ENCODE measurements around the gene GRID1.

GRID1 gene

GRCh38 chr10:86291616-86292340 is 74.8 kb downstream of the GRID1 start:
- no peaks in the 10 kb centered on the region for H3K9me3 ChIP-seq (ENCODE audit: control insufficient read depth, insufficient read depth, low read depth, low read length)
- no peak overlapping the region for H3K27ac ChIP-seq (ENCODE audit: extremely low read depth, low read depth, low read length)
- H3K4me1 ChIP-seq (ENCODE audit: control insufficient read depth, insufficient read depth, low read length): no peaks in the 10 kb centered on the region
- TF ChIP-seq ZBTB17 (tag by site-specific recombination; IDR thresholded peaks at IDR 0.05) (no peak), EGR2 (tag by site-specific recombination; IDR thresholded peaks at IDR 0.05; ENCODE audit: low read depth) (peak; percentile 4; the same call in 1 of the 2 replicates)
- CTCF ChIA-PET: no interaction called here
- no peaks in the 10 kb centered on the region for H3K36me3 ChIP-seq (ENCODE audit: control insufficient read depth in 2 of 2, insufficient read depth in 1 of 2, low read length in 2 of 2)
- POLR2A ChIA-PET: no interaction called here
- H3K4me3 ChIP-seq (ENCODE audit: low read depth, low read length): no peak overlapping the region

DNA sequence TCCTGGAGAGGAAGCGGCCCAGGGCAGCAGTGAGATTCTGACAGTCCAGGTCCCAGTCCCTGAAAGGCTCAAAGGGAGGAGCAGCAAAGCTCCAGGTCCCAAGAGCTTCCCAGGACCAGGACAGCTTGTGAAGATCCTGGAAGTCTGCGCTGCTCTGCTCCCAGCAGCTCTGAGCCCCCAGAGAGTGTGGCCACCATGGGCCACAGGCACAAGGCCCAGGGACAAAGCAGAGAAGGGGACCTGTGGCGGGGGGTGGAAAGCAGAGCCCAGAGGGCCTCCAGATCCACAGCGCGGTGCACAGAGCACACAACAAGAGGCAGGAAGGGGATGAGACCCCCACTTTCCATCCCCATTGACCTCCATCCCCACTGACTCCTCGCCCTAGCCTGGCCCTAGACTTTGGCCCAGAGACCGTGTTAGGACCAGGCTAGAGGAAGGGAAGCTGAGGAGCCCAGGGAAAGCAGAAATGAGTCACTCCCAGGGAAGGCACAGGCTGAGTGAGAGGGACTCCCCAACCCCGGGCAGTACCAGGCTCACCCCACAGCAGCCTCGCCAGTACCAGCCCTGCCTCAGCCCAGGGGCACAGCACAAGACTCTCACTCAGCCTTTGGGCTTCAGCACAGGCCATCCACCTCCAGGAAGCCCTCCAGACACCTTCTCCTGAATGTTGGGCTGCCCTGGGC is 75.5 kb downstream of the GRID1 start:
- TF ChIP-seq KLF8 (tag by site-specific recombination; IDR thresholded peaks at IDR 0.05): no peak
- TF ChIP-seq ZBTB8A (tag by site-specific recombination; IDR thresholded peaks at IDR 0.05): no peak
- Histone ChIP-seq H3K9me3 (ENCODE audit: control insufficient read depth, insufficient read depth, low read depth, low read length) (no peaks in the 10 kb centered on the region), H3K4me1 (ENCODE audit: control insufficient read depth, insufficient read depth, low read length) (no peaks in the 10 kb centered on the region), H3K4me3 (ENCODE audit: low read depth, low read length) (no peak overlapping the region), H3K27ac (ENCODE audit: extremely low read depth, low read depth, low read length) (no peak overlapping the region), H3K36me3 (ENCODE audit: control insufficient read depth in 2 of 2, insufficient read depth in 1 of 2, low read length in 2 of 2) (no peaks in the 10 kb centered on the region)
- POLR2A ChIA-PET: no interaction called here
- CTCF ChIA-PET: no interaction called here

DNA sequence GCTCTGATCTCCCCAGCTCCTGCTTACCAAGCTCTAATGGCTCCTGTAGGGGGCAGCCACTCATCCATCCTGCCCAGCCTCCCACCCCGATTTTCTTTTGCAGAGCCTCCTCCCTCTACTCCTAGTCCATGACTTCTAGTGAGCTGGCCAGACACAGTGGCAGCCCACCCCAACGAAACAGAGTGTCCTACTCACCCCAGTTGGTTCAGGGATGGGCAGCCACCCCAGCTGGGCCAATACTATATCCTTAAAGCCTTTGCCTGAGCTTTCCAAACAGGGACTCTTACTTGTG is 77.1 kb downstream of the GRID1 start:
- Histone ChIP-seq H3K27ac (ENCODE audit: extremely low read depth, low read depth, low read length) (no peak overlapping the region), H3K4me1 (ENCODE audit: control insufficient read depth, insufficient read depth, low read length) (no peaks in the 10 kb centered on the region), H3K4me3 (ENCODE audit: low read depth, low read length) (no peak overlapping the region), H3K36me3 (ENCODE audit: control insufficient read depth in 2 of 2, insufficient read depth in 1 of 2, low read length in 2 of 2) (no peaks in the 10 kb centered on the region), H3K9me3 (ENCODE audit: control insufficient read depth, insufficient read depth, low read depth, low read length) (no peaks in the 10 kb centered on the region)
- ChIA-PET CTCF (no interaction called here), POLR2A (no interaction called here)
- TF ChIP-seq MEIS1 (CRISPR knock-in tag; IDR thresholded peaks at IDR 0.05; ENCODE audit: borderline replicate concordance): no peak
- no peak for TF ChIP-seq ZSCAN23 (tag by site-specific recombination; IDR thresholded peaks at IDR 0.05)
- TF ChIP-seq ZFP41 (tag by site-specific recombination; IDR thresholded peaks at IDR 0.05; ENCODE audit: borderline replicate concordance): no peak
- TF ChIP-seq ZNF555 (tag by site-specific recombination; conservative IDR thresholded peaks at IDR 0.05): no peak
- TF ChIP-seq ZBTB21 (tag by site-specific recombination; IDR thresholded peaks at IDR 0.05): no peak
- TF ChIP-seq, protein P1, sequence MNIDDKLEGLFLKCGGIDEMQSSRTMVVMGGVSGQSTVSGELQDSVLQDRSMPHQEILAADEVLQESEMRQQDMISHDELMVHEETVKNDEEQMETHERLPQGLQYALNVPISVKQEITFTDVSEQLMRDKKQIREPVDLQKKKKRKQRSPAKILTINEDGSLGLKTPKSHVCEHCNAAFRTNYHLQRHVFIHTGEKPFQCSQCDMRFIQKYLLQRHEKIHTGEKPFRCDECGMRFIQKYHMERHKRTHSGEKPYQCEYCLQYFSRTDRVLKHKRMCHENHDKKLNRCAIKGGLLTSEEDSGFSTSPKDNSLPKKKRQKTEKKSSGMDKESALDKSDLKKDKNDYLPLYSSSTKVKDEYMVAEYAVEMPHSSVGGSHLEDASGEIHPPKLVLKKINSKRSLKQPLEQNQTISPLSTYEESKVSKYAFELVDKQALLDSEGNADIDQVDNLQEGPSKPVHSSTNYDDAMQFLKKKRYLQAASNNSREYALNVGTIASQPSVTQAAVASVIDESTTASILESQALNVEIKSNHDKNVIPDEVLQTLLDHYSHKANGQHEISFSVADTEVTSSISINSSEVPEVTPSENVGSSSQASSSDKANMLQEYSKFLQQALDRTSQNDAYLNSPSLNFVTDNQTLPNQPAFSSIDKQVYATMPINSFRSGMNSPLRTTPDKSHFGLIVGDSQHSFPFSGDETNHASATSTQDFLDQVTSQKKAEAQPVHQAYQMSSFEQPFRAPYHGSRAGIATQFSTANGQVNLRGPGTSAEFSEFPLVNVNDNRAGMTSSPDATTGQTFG (tag by site-specific recombination; IDR thresholded peaks at IDR 0.05; ENCODE audit: borderline replicate concordance): no peak
- TF ChIP-seq ZFP69B (tag by site-specific recombination; IDR thresholded peaks at IDR 0.05): no peak
- TF ChIP-seq ZNF211 (tag by site-specific recombination; IDR thresholded peaks at IDR 0.05; ENCODE audit: low read depth): no peak
- no peak for TF ChIP-seq ZNF560 (tag by site-specific recombination; IDR thresholded peaks at IDR 0.05; ENCODE audit: borderline replicate concordance)

DNA sequence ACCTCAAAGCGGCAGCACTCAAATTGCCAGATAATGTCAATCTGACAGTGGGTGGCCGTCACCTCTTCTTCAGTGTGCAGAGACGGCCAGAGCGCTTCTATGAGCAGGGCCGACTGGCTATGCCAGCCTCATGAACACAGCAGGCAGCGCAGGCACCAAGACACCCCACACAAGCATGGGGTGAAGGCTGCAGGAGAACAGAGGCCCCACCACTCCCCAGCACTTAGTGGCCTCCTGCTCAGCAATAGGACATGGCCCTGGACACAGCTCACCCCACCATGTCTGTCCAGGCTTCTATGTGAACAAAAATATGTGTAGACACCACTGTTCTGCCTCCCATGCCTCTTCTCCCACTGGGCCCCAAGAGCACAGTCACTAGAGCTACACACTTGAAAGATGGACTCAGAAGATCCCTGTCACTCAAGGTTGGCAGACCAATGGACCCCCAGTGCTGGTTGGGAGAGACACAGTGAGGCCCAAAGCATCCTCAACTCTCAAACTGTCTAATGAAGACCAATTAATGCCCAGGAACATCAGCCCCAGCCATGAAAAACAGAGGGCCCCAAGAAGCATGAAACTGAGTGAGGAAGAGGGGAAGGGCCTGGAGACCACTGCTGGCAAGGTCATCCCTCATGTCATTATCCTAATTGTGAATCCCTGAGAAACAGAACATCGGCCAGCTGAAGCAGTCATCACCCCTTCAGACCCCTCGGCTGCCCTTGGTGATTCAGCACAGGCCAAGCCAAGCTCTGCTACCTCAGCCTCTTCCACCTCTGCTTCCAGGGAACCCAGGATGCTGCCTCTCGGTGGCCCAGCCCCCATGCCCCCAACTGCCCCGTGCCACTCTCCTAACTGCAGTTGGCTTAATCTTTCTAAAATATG is 77.7 kb downstream of the GRID1 start:
- ChIA-PET POLR2A (no interaction called here), CTCF (interaction anchor here (0.6 to 0.7 kb wide), 2 partner anchors 10 to 1055 kb away, joined by 3 to 4 read pairs; no protein-coding TSS in a partner anchor)
- Histone ChIP-seq H3K4me3 (ENCODE audit: low read depth, low read length) (no peak overlapping the region), H3K36me3 (ENCODE audit: control insufficient read depth in 2 of 2, insufficient read depth in 1 of 2, low read length in 2 of 2) (no peaks in the 10 kb centered on the region), H3K9me3 (ENCODE audit: control insufficient read depth, insufficient read depth, low read depth, low read length) (no peaks in the 10 kb centered on the region), H3K27ac (ENCODE audit: extremely low read depth, low read depth, low read length) (no peak overlapping the region), H3K4me1 (ENCODE audit: control insufficient read depth, insufficient read depth, low read length) (no peaks in the 10 kb centered on the region)
- TF ChIP-seq TSHZ1 (tag by site-specific recombination; IDR thresholded peaks at IDR 0.05; ENCODE audit: borderline replicate concordance) (no peak), ZNF692 (tag by site-specific recombination; IDR thresholded peaks at IDR 0.05) (no peak), ZNF580 (tag by site-specific recombination; IDR thresholded peaks at IDR 0.05) (no peak), ZNF521 (tag by site-specific recombination; IDR thresholded peaks at IDR 0.05) (no peak), ZFP3 (tag by site-specific recombination; IDR thresholded peaks at IDR 0.05; ENCODE audit: low read depth) (no peak)
